Measurements from ENCODE around the gene NFKBIE. TPM values are rescaled to one million over a fixed set of nuclear protein-coding genes. Genes with fewer than 3 reads are reported as not detected.

The NFKBIE gene
- total and polyA plus RNA-seq, 2 of the 13 experiments (the other 11 are each of a cell fraction or from before 2014, with no cell fraction given): 6.7 to 14.5 TPM

- TF ChIP-seq ZSCAN30 (CRISPR knock-in tag; IDR thresholded peaks at IDR 0.05) (no peak), KDM2A (CRISPR knock-in tag; IDR thresholded peaks at IDR 0.05; ENCODE audit: borderline replicate concordance, low read depth) (peak; percentile 84; the same call in 1 of the 2 replicates), ZBTB43 (CRISPR knock-in tag; conservative IDR thresholded peaks at IDR 0.05) (peak; percentile 39; the same call in 1 of the 2 replicates), PLRG1 (conservative IDR thresholded peaks at IDR 0.05) (no peak), FIP1L1 (IDR thresholded peaks at IDR 0.05; ENCODE audit: borderline replicate concordance, insufficient read depth, low read depth, low read length) (no peak), ZNF337 (CRISPR knock-in tag; IDR thresholded peaks at IDR 0.05; ENCODE audit: borderline replicate concordance, low read depth) (no peak), PITX1 (CRISPR knock-in tag; IDR thresholded peaks at IDR 0.05) (0 out of 2 replicates have a peak, but pooled peaks have one; percentile 14), TBL1XR1 (IDR thresholded peaks at IDR 0.05; ENCODE audit: borderline replicate concordance, low read length, partially characterized antibody) (no peak), NPAS2 (CRISPR knock-in tag; IDR thresholded peaks at IDR 0.05; ENCODE audit: borderline replicate concordance) (no peak), ZNF350 (CRISPR knock-in tag; IDR thresholded peaks at IDR 0.05; ENCODE audit: borderline replicate concordance, low read depth) (no peak), KDM5B (CRISPR knock-in tag; IDR thresholded peaks at IDR 0.05; ENCODE audit: borderline replicate concordance) (no peak; the same call in 1 of the 2 replicates), ZNF333 (CRISPR knock-in tag; IDR thresholded peaks at IDR 0.05; ENCODE audit: borderline replicate concordance) (no peak; the same call in 1 of the 2 replicates), PHF21A (CRISPR knock-in tag; IDR thresholded peaks at IDR 0.05) (no peak), KDM1A (CRISPR knock-in tag; IDR thresholded peaks at IDR 0.05) (no peak), GLMP (CRISPR knock-in tag; IDR thresholded peaks at IDR 0.05; ENCODE audit: borderline replicate concordance) (no peak), ASH2L (IDR thresholded peaks at IDR 0.05; ENCODE audit: insufficient read length, low read depth, low read length) (peak; percentile 62), ZNF382 (CRISPR knock-in tag; IDR thresholded peaks at IDR 0.05; ENCODE audit: borderline replicate concordance) (no peak), EEA1 (CRISPR knock-in tag; IDR thresholded peaks at IDR 0.05; ENCODE audit: borderline replicate concordance) (no peak; the same call in 1 of the 2 replicates), ARID2 (CRISPR knock-in tag; IDR thresholded peaks at IDR 0.05; ENCODE audit: borderline replicate concordance) (no peak; the same call in 1 of the 2 replicates), RFX3 (CRISPR knock-in tag; IDR thresholded peaks at IDR 0.05) (no peak), NFKB2 (CRISPR knock-in tag; IDR thresholded peaks at IDR 0.05; ENCODE audit: borderline replicate concordance) (peak; percentile 81; the same call in 1 of the 2 replicates), XRCC5 (optimal IDR thresholded peaks at IDR 0.05; ENCODE audit: low read length) (peak; percentile 44), SIX4 (CRISPR knock-in tag; IDR thresholded peaks at IDR 0.05) (no peak), SYNCRIP (IDR thresholded peaks at IDR 0.05; ENCODE audit: insufficient read depth, low read depth, low read length) (no peak), PPARG (CRISPR knock-in tag; conservative IDR thresholded peaks at IDR 0.05) (no peak), ZNF234 (CRISPR knock-in tag; conservative IDR thresholded peaks at IDR 0.05) (no peak), ZFP90 (CRISPR knock-in tag; IDR thresholded peaks at IDR 0.05; ENCODE audit: borderline replicate concordance) (no peak)
Observed at GRCh38 chr6:44265007-44265721, at the start of gene NFKBIE (continued).

All from HepG2 (cell line).